Activated naive CD8-positive, alpha-beta T cell treated with anti-CD3 and anti-CD28 coated beads for 36 hours (primary cell): ENCODE data around the gene C17orf50. TPM values are rescaled to one million over a fixed set of nuclear protein-coding genes. Genes with fewer than 3 reads are reported as not detected.

Experiments
- DNase-seq: peaks from one replicate; pipeline ENCODE4 v3.0.0; 2021
- H3K27ac Mint-ChIP-seq: one replicate; pipeline ENCODE4 v1.8.0; 2022; ENCODE audit warnings: mild to moderate bottlenecking, moderate library complexity, mixed read lengths
- H3K27me3 Mint-ChIP-seq: one replicate; pipeline ENCODE4 v1.8.0; 2022; ENCODE audit warnings: mild to moderate bottlenecking, mixed read lengths
- H3K36me3 Mint-ChIP-seq: one replicate; pipeline ENCODE4 v1.8.0; 2021; ENCODE audit warnings: mild to moderate bottlenecking, mixed read lengths
- H3K4me1 Mint-ChIP-seq: one replicate; pipeline ENCODE4 v1.8.0; 2021; ENCODE audit warnings: mixed read lengths
- H3K4me3 Mint-ChIP-seq: one replicate; pipeline ENCODE4 v1.8.0; 2022; ENCODE audit warnings: mild to moderate bottlenecking, moderate library complexity, mixed read lengths
- H3K9me3 Mint-ChIP-seq: one replicate; pipeline ENCODE4 v1.8.0; 2022; ENCODE audit warnings: mixed read lengths
- total RNA-seq, 2 experiments: library from RNA; stranded (reverse); gene quantifications; one replicate each; pipeline ENCODE4 v1.2.3, GENCODE V29; 2021

C17orf50 gene
- total RNA-seq, 2 experiments from 2014 or later, result not detected

GRCh38 chr17:35757243-35757642 is 3.4 kb upstream of the C17orf50 start:
- Mint-ChIP-seq H3K9me3 (no peaks in the 10 kb centered on the region), H3K4me3 (no peak overlapping the region), H3K4me1 (no peaks in the 10 kb centered on the region), H3K27ac (no peak overlapping the region), H3K36me3 (no peaks in the 10 kb centered on the region), H3K27me3 (peaks cover 4% of the 10 kb centered on the region)
- DNase-seq, result no peak

GRCh38 chr17:35761601-35762000 is 914 bp downstream of the C17orf50 start:
- no peaks in the 10 kb centered on the region for H3K9me3 Mint-ChIP-seq
- no peak overlapping the region for H3K27ac Mint-ChIP-seq
- H3K36me3 Mint-ChIP-seq, result no peaks in the 10 kb centered on the region
- H3K4me1 Mint-ChIP-seq, result peaks cover 11% of the 10 kb centered on the region
- H3K27me3 Mint-ChIP-seq, result no peaks in the 10 kb centered on the region
- DNase-seq, result no peak
- H3K4me3 Mint-ChIP-seq, result no peak overlapping the region

- peak overlapping the region; percentile 64 for H3K27ac Mint-ChIP-seq
- H3K4me1 Mint-ChIP-seq, result peaks cover 11% of the 10 kb centered on the region
These were observed 3.1 kb downstream of the C17orf50 start for GRCh38 chr17:35763767-35764122.

GRCh38 chr17:35764123-35764991 is 3.7 kb downstream of the C17orf50 start:
- peak; percentile 94 for DNase-seq
- Mint-ChIP-seq H3K27me3 (no peaks in the 10 kb centered on the region), H3K36me3 (no peaks in the 10 kb centered on the region), H3K4me3 (peak overlapping the region; percentile 90), H3K9me3 (no peaks in the 10 kb centered on the region), H3K4me1 (peaks cover 11% of the 10 kb centered on the region), H3K27ac (peak overlapping the region; percentile 87)

More at GRCh38 chr17:35763767-35764122, 3.1 kb downstream of the C17orf50 start:
- Mint-ChIP-seq H3K4me3 (peak overlapping the region; percentile 90), H3K27me3 (no peaks in the 10 kb centered on the region), H3K36me3 (no peaks in the 10 kb centered on the region), H3K9me3 (no peaks in the 10 kb centered on the region)
- DNase-seq, result no peak

GRCh38 chr17:35765086-35765710 is 4.5 kb downstream of the C17orf50 start:
- no peaks in the 10 kb centered on the region for H3K36me3 Mint-ChIP-seq

GRCh38 chr17:35765756-35766488 is 5.2 kb downstream of the C17orf50 start:
- Mint-ChIP-seq H3K36me3 (no peaks in the 10 kb centered on the region), H3K27ac (no peak overlapping the region), H3K4me3 (no peak overlapping the region), H3K27me3 (no peaks in the 10 kb centered on the region), H3K9me3 (no peaks in the 10 kb centered on the region), H3K4me1 (peaks cover 11% of the 10 kb centered on the region)
- DNase-seq, result no peak

More at GRCh38 chr17:35765086-35765710, 4.5 kb downstream of the C17orf50 start:
- Mint-ChIP-seq H3K9me3 (no peaks in the 10 kb centered on the region), H3K27ac (no peak overlapping the region), H3K27me3 (no peaks in the 10 kb centered on the region), H3K4me1 (peaks cover 11% of the 10 kb centered on the region), H3K4me3 (peak overlapping the region; percentile 90)
- no peak for DNase-seq

GRCh38 chr17:35766489-35766877 is 5.8 kb downstream of the C17orf50 start:
- no peak for DNase-seq
- H3K27ac Mint-ChIP-seq, result no peak overlapping the region
- peaks cover 11% of the 10 kb centered on the region for H3K4me1 Mint-ChIP-seq
- H3K4me3 Mint-ChIP-seq, result no peak overlapping the region
- no peaks in the 10 kb centered on the region for H3K27me3 Mint-ChIP-seq
- H3K9me3 Mint-ChIP-seq, result no peaks in the 10 kb centered on the region
- no peaks in the 10 kb centered on the region for H3K36me3 Mint-ChIP-seq

- Mint-ChIP-seq H3K27me3 (no peaks in the 10 kb centered on the region), H3K4me3 (no peak overlapping the region), H3K36me3 (no peaks in the 10 kb centered on the region), H3K4me1 (peaks cover 11% of the 10 kb centered on the region), H3K9me3 (no peaks in the 10 kb centered on the region), H3K27ac (no peak overlapping the region)
- DNase-seq, result no peak
These were observed 6.3 kb downstream of the C17orf50 start for GRCh38 chr17:35766903-35767510.

GRCh38 chr17:35768797-35769196 is 8.1 kb downstream of the C17orf50 start:
- Mint-ChIP-seq H3K27me3 (no peaks in the 10 kb centered on the region), H3K4me3 (no peak overlapping the region), H3K9me3 (no peaks in the 10 kb centered on the region), H3K27ac (no peak overlapping the region), H3K4me1 (peaks cover 10% of the 10 kb centered on the region), H3K36me3 (no peaks in the 10 kb centered on the region)
- DNase-seq, result no peak

- H3K9me3 Mint-ChIP-seq, result no peaks in the 10 kb centered on the region
- no peak overlapping the region for H3K27ac Mint-ChIP-seq
- no peaks in the 10 kb centered on the region for H3K36me3 Mint-ChIP-seq
These were observed 9.3 kb downstream of the C17orf50 start for GRCh38 chr17:35769895-35770486.

GRCh38 chr17:35773129-35773528 is 12.4 kb downstream of the C17orf50 start:
- Mint-ChIP-seq H3K4me1 (peaks cover 2% of the 10 kb centered on the region), H3K27me3 (no peaks in the 10 kb centered on the region), H3K4me3 (no peak overlapping the region), H3K36me3 (peaks cover 1% of the 10 kb centered on the region), H3K9me3 (no peaks in the 10 kb centered on the region), H3K27ac (no peak overlapping the region)
- no peak for DNase-seq

More at GRCh38 chr17:35769895-35770486, 9.3 kb downstream of the C17orf50 start:
- no peaks in the 10 kb centered on the region for H3K27me3 Mint-ChIP-seq
- H3K4me3 Mint-ChIP-seq, result no peak overlapping the region
- no peak for DNase-seq
- H3K4me1 Mint-ChIP-seq, result peaks cover 5% of the 10 kb centered on the region

GRCh38 chr17:35773679-35774425 is 13.2 kb downstream of the C17orf50 start:
- Mint-ChIP-seq H3K9me3 (no peaks in the 10 kb centered on the region), H3K36me3 (peaks cover 1% of the 10 kb centered on the region), H3K27ac (no peak overlapping the region), H3K4me3 (no peak overlapping the region), H3K4me1 (peaks cover 2% of the 10 kb centered on the region), H3K27me3 (no peaks in the 10 kb centered on the region)
- DNase-seq, result no peak

- Mint-ChIP-seq H3K27ac (no peak overlapping the region), H3K36me3 (peaks cover 1% of the 10 kb centered on the region), H3K9me3 (no peaks in the 10 kb centered on the region), H3K4me3 (no peak overlapping the region), H3K4me1 (peaks cover 2% of the 10 kb centered on the region), H3K27me3 (no peaks in the 10 kb centered on the region)
- no peak for DNase-seq
These were observed 13.8 kb downstream of the C17orf50 start for GRCh38 chr17:35774499-35774898.

GRCh38 chr17:35775039-35775438 is 14.4 kb downstream of the C17orf50 start:
- no peak overlapping the region for H3K4me3 Mint-ChIP-seq
- H3K9me3 Mint-ChIP-seq, result no peaks in the 10 kb centered on the region
- H3K4me1 Mint-ChIP-seq, result peaks cover 2% of the 10 kb centered on the region
- no peak for DNase-seq
- H3K36me3 Mint-ChIP-seq, result peaks cover 1% of the 10 kb centered on the region
- no peaks in the 10 kb centered on the region for H3K27me3 Mint-ChIP-seq
- H3K27ac Mint-ChIP-seq, result no peak overlapping the region
